ENCODE data around the gene COL5A1. TPM values are rescaled to one million over a fixed set of nuclear protein-coding genes. Genes with fewer than 3 reads are reported as not detected.

COL5A1 gene
- polyA plus RNA-seq, 3 donors = 81.2 to 128 (median 113) TPM

DNA sequence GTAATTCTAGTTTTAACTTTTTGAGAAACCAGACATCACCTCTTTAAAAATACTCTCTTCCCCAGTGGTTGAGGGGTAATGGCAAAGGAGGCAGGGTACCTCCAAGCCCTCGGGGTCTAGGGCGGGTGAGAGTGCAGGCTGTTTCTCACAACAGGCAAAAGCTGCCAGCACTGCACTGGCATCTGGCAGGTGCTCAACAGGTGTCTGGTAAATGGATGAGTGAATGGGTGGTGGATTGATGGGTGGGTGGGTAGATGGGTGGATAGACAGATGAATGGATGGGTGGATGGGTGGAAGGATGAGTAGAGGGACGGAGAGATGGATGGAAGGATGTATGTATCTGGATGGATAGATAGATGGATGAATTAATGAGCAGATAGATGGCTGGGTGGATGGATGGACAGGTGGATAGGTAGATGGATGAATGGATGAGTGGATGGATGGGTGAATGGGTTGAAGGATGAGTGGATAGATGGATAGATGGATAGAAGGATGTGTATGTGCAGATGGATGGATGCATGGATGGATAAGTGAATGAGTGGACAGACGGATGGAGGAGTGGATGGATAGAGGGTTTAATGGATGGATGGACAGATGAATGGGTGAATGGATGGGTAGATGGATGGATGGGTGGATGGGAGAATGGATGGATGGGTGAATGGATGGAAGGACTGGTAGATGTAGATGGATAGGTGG, 84.6 kb downstream of the COL5A1 start:
- DNase-seq (ENCODE audit: extremely low read depth in 1 of 11, low read depth in 9 of 11, low spot score in 4 of 11) = no peak

- no peak for DNase-seq (ENCODE audit: extremely low read depth in 1 of 11, low read depth in 9 of 11, low spot score in 4 of 11)
Measured at GRCh38 chr9:134726722-134727034, 85.1 kb downstream of the COL5A1 start.

DNA sequence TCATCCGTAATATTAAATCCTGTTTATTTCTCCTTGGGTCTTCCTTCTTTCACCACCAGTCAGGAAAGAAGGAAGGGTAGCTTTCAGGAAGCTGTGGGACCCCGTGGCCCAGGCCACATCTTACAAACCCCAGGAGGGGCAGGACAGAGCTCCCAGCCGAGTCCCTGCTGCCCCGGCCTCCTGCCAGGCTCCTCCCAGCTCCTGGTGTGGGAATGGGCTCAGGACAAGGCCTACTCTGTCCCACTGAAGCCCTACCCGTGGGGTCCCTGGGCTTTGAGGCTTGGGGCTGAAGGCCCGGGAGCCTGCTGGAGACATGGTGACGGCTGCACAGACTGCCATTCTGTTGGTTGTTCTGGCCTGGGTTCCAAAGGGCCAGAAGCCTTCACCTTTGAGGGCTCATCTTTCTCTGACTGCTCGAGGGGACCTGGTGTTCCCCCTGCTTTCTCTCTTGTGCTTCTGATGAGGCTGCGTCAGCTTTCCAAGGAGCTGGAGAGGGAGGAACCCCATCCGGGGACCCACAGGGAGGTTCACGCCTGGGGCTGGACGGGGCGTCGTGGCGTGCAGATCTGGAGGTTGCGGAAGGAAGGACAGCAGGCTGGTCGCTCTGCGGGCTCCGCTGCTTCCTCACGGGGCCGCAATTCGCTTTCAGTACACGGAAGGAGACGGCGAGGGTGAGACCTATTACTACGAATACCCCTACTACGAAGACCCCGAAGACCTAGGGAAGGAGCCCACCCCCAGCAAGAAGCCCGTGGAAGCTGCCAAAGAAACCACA, 86.6 kb downstream of the COL5A1 start:
- DNase-seq (ENCODE audit: extremely low read depth in 1 of 11, low read depth in 9 of 11, low spot score in 4 of 11) = no peak

GRCh38 chr9:134728801-134729495, 87.3 kb downstream of the COL5A1 start:
- no peak for DNase-seq (ENCODE audit: extremely low read depth in 1 of 11, low read depth in 9 of 11, low spot score in 4 of 11)

DNA sequence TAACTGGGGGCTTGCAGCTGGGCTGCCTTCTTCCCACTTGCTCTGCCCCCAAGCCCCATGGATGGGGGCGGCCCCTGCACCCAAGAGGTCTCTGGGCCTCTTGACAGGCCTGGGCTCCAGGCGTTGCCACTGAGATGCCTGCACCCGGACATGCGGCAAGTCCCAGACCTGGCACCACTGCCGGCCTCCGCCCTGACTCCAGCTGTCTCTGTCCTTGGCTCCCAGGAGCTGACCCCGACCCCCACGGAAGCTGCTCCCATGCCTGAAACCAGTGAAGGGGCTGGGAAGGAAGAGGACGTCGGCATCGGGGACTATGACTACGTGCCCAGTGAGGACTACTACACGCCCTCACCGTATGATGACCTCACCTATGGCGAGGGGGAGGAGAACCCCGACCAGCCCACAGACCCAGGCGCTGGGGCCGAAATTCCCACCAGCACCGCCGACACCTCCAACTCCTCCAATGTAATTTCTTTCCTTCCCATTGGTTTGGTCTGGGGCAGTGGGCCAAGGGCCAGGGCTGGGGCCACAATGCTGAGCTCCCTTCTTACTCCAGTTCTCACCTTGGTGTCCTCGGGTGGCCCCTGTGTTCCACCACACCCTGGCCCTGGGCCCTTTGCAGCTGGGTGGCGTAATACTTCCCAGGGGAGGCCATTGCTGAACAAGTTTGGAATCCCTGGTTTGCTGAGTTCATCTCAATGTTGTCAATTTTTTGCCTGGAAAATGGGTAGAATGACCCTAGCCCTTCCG, 88.6 kb downstream of the COL5A1 start:
- DNase-seq (ENCODE audit: extremely low read depth in 1 of 11, low read depth in 9 of 11, low spot score in 4 of 11) = no peak

GRCh38 chr9:134730761-134731496, 89.3 kb downstream of the COL5A1 start:
- DNase-seq (ENCODE audit: extremely low read depth in 1 of 11, low read depth in 9 of 11, low spot score in 4 of 11) = no peak

- DNase-seq (ENCODE audit: extremely low read depth in 1 of 11, low read depth in 9 of 11, low spot score in 4 of 11) = no peak
Measured at GRCh38 chr9:134731497-134732391, 90.1 kb downstream of the COL5A1 start.

DNA sequence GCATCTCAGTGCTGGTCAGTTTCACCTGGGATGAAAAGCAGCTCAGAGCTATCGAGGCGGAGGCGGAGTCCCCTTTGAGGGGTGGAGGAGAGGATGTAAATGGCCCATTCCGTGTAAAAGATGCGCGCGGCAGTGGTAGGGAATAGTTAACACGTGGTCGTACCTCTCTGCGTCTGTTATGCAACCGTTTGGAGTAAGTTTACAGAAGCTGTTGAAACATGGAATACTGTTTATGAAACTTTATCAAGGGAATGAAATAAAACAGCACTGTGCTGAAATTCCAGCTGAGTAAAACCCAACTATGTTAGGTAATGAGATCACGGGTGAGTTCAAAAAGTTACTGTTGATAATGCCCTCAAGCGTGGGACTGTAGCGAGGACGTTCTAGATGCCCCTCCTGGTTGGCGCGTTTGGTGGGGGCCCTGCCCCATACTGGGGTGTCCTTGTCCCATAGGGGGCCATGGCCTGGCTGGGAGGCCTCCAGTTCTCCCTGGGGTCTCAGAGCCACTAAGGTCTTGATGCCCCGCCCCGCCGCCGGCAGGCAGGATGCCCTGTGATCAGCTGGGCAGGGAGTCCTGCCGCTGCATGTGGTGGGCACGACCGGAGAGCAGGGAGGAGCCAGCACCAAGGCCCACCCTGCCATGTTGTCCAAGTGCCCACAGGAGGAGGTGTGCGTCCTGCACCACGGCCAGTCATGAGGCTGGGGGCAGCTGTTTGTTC, 90.9 kb downstream of the COL5A1 start:
- no peak for DNase-seq (ENCODE audit: extremely low read depth in 1 of 11, low read depth in 9 of 11, low spot score in 4 of 11)

- no peak for DNase-seq (ENCODE audit: extremely low read depth in 1 of 11, low read depth in 9 of 11, low spot score in 4 of 11)
Measured at GRCh38 chr9:134733480-134734232, 92.1 kb downstream of the COL5A1 start.

DNA sequence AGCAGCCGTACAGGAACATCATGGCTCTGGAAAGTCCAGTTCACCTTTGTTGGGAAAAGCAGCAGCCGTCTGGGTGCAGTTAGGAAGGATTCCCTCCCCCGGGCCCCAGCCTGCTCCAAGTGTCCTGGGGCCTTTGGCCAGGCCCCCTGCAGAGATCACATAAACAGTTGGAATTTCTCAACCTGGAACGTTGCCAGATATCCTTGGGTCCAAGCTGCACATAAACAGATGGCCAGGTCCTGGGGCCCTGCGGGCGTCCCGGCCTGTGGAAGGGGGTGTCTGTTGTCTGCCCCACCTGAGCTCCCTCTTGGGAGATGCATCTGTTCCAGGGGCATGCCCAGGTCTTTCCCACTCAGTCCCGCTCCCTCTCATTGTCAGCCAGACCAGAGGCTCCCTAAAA, 92.7 kb downstream of the COL5A1 start:
- DNase-seq (ENCODE audit: extremely low read depth in 1 of 11, low read depth in 9 of 11, low spot score in 4 of 11) = peak in 8 of 11 donors; percentile 7 to 46 (median 14)

GRCh38 chr9:134735441-134736175, 94.0 kb downstream of the COL5A1 start:
- peak in 1 of 11 donors; percentile 3 for DNase-seq (ENCODE audit: extremely low read depth in 1 of 11, low read depth in 9 of 11, low spot score in 4 of 11)

- DNase-seq (ENCODE audit: extremely low read depth in 1 of 11, low read depth in 9 of 11, low spot score in 4 of 11) = no peak
Measured at GRCh38 chr9:134736791-134737497, 95.3 kb downstream of the COL5A1 start.

GRCh38 chr9:134737842-134738580, 96.4 kb downstream of the COL5A1 start:
- no peak for DNase-seq (ENCODE audit: extremely low read depth in 1 of 11, low read depth in 9 of 11, low spot score in 4 of 11)

DNA sequence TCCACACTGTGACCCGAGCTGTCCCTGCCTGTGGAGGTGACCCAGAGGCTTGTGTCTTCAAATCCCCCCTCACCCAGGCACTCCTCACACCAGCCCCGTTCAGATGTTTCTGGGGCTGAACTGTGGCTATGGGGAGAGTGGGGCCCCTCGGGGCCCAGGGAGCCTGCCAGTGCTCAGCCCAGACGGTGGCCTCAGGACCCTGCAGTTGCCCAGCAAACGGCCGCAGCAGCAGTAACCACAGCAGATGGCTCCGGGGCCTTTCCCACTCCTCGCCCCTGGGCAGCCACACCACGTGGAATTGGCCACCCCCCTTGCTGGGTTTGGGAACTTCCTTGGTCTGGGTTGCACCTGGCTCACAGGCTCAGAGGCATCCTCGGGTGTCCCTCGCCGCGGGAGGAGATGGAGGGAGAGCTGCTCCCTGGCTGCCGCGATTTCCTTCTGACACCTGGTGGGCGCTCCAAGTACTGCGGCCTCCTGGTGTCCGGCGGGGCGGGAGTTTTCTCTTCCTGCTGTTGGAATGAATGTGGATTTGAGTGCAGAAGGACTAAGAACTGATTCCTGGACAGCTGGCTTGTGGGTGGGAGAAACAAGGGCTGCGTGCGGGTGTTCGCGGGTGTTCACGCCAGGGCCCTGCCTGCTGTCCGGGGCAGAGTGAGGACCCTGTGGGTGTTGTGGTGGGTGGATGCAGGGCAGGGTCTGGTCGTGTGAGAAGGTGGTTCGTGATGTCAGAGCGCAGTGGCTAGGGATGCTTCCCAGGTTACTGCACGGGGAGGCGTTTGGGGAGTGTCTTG, 97.5 kb downstream of the COL5A1 start:
- DNase-seq (ENCODE audit: extremely low read depth in 1 of 11, low read depth in 9 of 11, low spot score in 4 of 11) = peak; percentile 15 to 65 (median 49)
